SU-DHL-6 (cell line): Measurements from ENCODE around the gene BFSP1.

Experiments used
- CTCF ChIP-seq: fragments of 200-600 bp; sonication (generic); IDR thresholded peaks from one replicate; pipeline ENCODE4 v1.5.1; 2017; ENCODE audit warnings: antibody characterized with exemption, mild to moderate bottlenecking, low read length, moderate library complexity; ENCODE audit not compliant: insufficient read depth, poor library complexity, severe bottlenecking
- EZH2phosphoT487 ChIP-seq: fragments of 200-600 bp; sonication (generic), shearing (Covaris generic); conservative IDR thresholded peaks from 2 replicates; pipeline ENCODE4 v1.6.1; 2018; ENCODE audit warnings: mild to moderate bottlenecking, antibody characterized with exemption, low read length, moderate library complexity, mixed read lengths

- no peak for TF ChIP-seq CTCF
- no peak for TF ChIP-seq EZH2phosphoT487
Measured at GRCh38 chr20:17533396-17533795, 2.2 kb upstream of the BFSP1 start.
